HCT116 (cell line): Measurements from ENCODE around the gene IRAK2.

ENCODE experiments used
- EZH2 ChIP-seq: fragments of 200-600 bp; sonication (generic); IDR thresholded peaks from 2 replicates; pipeline ENCODE4 v1.6.1; 2017; ENCODE audit warnings: antibody characterized with exemption, mixed run types
- FOSL1 ChIP-seq: IDR thresholded peaks from 2 replicates; pipeline ENCODE4 v1.6.1; 2012; ENCODE audit warnings: low read depth
- POLR2A ChIP-seq: IDR thresholded peaks from 2 replicates; pipeline ENCODE4 v1.7.0; 2011; ENCODE audit warnings: borderline replicate concordance; ENCODE audit not compliant: insufficient read depth, insufficient read length; ENCODE audit errors: extremely low read depth
- POLR2AphosphoS5 ChIP-seq: IDR thresholded peaks from 2 replicates; pipeline ENCODE4 v1.6.1; 2011; ENCODE audit warnings: mild to moderate bottlenecking, low read depth, low read length, moderate library complexity
- TF ChIP-seq, protein P1 (sequence below), 3 experiments: fragments of 200-600 bp in 1 of 3; sonication (generic) in 1 of 3; IDR thresholded peaks in 2 of 3; conservative IDR thresholded peaks in 1 of 3; 2 replicates each; pipeline ENCODE4 v1.5.1; 2012 to 2017; ENCODE audit warnings: low read depth in 2 of 3, low read length in 2 of 3, antibody characterized with exemption in 1 of 3, borderline replicate concordance in 1 of 3, control low read depth in 1 of 3, mild to moderate bottlenecking in 1 of 3, mixed read lengths in 1 of 3, mixed run types in 1 of 3, moderate library complexity in 1 of 3; ENCODE audit not compliant: insufficient read depth in 1 of 3
- TF ChIP-seq, protein P2 (sequence below): IDR thresholded peaks from 2 replicates; pipeline ENCODE4 v1.6.1; 2012; ENCODE audit warnings: low read depth
- TF ChIP-seq, protein P3 (sequence below): IDR thresholded peaks from 2 replicates; pipeline ENCODE4 v1.6.1; 2012
- TF ChIP-seq, protein P4 (sequence below): IDR thresholded peaks from 2 replicates; pipeline ENCODE4 v1.6.1; 2011; ENCODE audit warnings: mild to moderate bottlenecking, low read length, moderate library complexity; ENCODE audit not compliant: insufficient replicate concordance; ENCODE audit errors: extremely low read depth

DNA sequence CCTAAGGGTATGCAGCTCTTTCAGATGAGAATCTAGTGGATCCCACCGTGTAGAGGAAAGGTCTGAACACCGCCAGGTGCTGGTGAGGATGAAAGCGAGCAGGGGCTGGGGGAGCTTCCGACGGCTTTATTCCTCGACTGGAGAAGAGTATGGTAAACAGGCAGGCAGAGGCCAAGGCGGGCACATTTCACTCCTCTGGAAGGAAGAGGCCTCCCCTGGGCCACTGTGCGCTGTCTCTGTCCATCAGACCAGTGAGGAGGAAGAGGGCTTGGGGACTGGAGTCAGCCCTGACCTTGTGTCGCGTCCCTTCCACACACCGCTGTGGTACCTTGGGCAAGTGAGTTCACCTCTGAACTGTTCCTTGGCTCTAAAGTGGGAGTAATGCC lies 123.8 kb downstream of the IRAK2 start:
- TF ChIP-seq, protein P1, sequence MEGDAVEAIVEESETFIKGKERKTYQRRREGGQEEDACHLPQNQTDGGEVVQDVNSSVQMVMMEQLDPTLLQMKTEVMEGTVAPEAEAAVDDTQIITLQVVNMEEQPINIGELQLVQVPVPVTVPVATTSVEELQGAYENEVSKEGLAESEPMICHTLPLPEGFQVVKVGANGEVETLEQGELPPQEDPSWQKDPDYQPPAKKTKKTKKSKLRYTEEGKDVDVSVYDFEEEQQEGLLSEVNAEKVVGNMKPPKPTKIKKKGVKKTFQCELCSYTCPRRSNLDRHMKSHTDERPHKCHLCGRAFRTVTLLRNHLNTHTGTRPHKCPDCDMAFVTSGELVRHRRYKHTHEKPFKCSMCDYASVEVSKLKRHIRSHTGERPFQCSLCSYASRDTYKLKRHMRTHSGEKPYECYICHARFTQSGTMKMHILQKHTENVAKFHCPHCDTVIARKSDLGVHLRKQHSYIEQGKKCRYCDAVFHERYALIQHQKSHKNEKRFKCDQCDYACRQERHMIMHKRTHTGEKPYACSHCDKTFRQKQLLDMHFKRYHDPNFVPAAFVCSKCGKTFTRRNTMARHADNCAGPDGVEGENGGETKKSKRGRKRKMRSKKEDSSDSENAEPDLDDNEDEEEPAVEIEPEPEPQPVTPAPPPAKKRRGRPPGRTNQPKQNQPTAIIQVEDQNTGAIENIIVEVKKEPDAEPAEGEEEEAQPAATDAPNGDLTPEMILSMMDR (IDR thresholded peaks at IDR 0.05 in 2 of 3, conservative IDR thresholded peaks at IDR 0.05 in 1 of 3; ENCODE audit: borderline replicate concordance in 1 of 3, insufficient read depth in 1 of 3, low read depth in 2 of 3, low read length in 2 of 3) = no peak
- TF ChIP-seq POLR2A (no peak), POLR2AphosphoS5 (no peak), EZH2 (no peak), FOSL1 (no peak)
- TF ChIP-seq, protein P2, sequence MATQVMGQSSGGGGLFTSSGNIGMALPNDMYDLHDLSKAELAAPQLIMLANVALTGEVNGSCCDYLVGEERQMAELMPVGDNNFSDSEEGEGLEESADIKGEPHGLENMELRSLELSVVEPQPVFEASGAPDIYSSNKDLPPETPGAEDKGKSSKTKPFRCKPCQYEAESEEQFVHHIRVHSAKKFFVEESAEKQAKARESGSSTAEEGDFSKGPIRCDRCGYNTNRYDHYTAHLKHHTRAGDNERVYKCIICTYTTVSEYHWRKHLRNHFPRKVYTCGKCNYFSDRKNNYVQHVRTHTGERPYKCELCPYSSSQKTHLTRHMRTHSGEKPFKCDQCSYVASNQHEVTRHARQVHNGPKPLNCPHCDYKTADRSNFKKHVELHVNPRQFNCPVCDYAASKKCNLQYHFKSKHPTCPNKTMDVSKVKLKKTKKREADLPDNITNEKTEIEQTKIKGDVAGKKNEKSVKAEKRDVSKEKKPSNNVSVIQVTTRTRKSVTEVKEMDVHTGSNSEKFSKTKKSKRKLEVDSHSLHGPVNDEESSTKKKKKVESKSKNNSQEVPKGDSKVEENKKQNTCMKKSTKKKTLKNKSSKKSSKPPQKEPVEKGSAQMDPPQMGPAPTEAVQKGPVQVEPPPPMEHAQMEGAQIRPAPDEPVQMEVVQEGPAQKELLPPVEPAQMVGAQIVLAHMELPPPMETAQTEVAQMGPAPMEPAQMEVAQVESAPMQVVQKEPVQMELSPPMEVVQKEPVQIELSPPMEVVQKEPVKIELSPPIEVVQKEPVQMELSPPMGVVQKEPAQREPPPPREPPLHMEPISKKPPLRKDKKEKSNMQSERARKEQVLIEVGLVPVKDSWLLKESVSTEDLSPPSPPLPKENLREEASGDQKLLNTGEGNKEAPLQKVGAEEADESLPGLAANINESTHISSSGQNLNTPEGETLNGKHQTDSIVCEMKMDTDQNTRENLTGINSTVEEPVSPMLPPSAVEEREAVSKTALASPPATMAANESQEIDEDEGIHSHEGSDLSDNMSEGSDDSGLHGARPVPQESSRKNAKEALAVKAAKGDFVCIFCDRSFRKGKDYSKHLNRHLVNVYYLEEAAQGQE = no peak
- TF ChIP-seq, protein P3, sequence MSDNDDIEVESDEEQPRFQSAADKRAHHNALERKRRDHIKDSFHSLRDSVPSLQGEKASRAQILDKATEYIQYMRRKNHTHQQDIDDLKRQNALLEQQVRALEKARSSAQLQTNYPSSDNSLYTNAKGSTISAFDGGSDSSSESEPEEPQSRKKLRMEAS = no peak
- TF ChIP-seq, protein P4, sequence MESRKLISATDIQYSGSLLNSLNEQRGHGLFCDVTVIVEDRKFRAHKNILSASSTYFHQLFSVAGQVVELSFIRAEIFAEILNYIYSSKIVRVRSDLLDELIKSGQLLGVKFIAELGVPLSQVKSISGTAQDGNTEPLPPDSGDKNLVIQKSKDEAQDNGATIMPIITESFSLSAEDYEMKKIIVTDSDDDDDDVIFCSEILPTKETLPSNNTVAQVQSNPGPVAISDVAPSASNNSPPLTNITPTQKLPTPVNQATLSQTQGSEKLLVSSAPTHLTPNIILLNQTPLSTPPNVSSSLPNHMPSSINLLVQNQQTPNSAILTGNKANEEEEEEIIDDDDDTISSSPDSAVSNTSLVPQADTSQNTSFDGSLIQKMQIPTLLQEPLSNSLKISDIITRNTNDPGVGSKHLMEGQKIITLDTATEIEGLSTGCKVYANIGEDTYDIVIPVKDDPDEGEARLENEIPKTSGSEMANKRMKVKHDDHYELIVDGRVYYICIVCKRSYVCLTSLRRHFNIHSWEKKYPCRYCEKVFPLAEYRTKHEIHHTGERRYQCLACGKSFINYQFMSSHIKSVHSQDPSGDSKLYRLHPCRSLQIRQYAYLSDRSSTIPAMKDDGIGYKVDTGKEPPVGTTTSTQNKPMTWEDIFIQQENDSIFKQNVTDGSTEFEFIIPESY = no peak
